ENCODE measurements around the gene ATAD1. TPM values are rescaled to one million over a fixed set of nuclear protein-coding genes. Genes with fewer than 3 reads are reported as not detected.
"Not testable (repeated sequence)": the region's sequence is repeated elsewhere in the genome, so short reads cannot be mapped to it uniquely, and the experiment has no call there.

ATAD1 gene
- total and polyA plus RNA-seq, 8 donors: 3.6 to 23.4 (median 16.0) TPM

GRCh38 chr10:87803831-87804230 lies 14.2 kb downstream of the ATAD1 start:
- DNase-seq (no peak), ATAC-seq (no peak), FAIRE-seq (no peak)
- no peak overlapping the region for H3K27ac ChIP-seq
- H3K4me3 ChIP-seq: no peak overlapping the region
- H3K4me1 ChIP-seq: no peaks in the 10 kb centered on the region
- TF ChIP-seq CTCF (IDR thresholded peaks at IDR 0.05): no peak
- H3K27me3 ChIP-seq: no peaks in the 10 kb centered on the region
- H3K9me3 ChIP-seq: no peaks in the 10 kb centered on the region
- intact Hi-C loops (cut with DNase I): no loop called here
- no peaks in the 10 kb centered on the region for H3K36me3 ChIP-seq

DNA sequence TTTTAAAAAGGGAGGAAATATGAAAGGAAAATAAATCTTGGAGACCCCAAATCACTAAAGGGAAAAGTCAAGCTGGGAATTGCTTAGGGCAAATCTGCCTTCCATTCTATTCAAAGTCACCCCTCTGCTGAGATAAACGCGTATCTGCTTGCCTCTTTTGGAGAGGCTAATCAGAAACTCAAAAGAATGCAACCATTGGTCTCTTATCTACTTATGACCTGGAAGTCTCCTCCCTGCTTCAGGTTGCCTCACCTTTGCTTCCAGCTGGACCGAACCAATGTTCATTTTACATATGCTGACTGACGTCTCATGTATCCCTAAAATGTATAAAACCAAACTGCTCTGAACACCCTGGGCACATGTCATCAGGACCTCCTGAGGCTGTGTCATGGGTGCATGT lies 14.7 kb downstream of the ATAD1 start:
- DNase-seq: no peak
- no peak for FAIRE-seq
- Histone ChIP-seq H3K4me3 (no peak overlapping the region), H3K36me3 (no peaks in the 10 kb centered on the region), H3K27ac (no peak overlapping the region), H3K9me3 (no peaks in the 10 kb centered on the region), H3K4me1 (no peaks in the 10 kb centered on the region), H3K27me3 (no peaks in the 10 kb centered on the region)
- no peak for TF ChIP-seq CTCF (IDR thresholded peaks at IDR 0.05)
- 95 to 99% methylated on average over 4 of the region's 4 CpGs for WGBS, 2 donors
- no peak for ATAC-seq
- intact Hi-C loops (cut with DNase I): no loop called here

GRCh38 chr10:87801813-87802435 lies 16.1 kb downstream of the ATAD1 start:
- H3K4me3 ChIP-seq; FAIRE-seq; H3K4me1 ChIP-seq; H3K36me3 ChIP-seq; DNase-seq; H3K27ac ChIP-seq; H3K9me3 ChIP-seq; H3K27me3 ChIP-seq; intact Hi-C loops (cut with DNase I); ATAC-seq: not testable (repeated sequence)
- 100% methylated on average over 1 of the region's 1 CpG for WGBS, 2 donors

GRCh38 chr10:87799860-87800259 lies 18.2 kb downstream of the ATAD1 start:
- Histone ChIP-seq H3K27ac (no peak overlapping the region), H3K27me3 (no peaks in the 10 kb centered on the region), H3K4me1 (no peaks in the 10 kb centered on the region), H3K9me3 (no peaks in the 10 kb centered on the region), H3K36me3 (no peaks in the 10 kb centered on the region), H3K4me3 (no peak overlapping the region)
- FAIRE-seq (peak; percentile 90), ATAC-seq (no peak), DNase-seq (no peak)
- intact Hi-C loops (cut with DNase I): no loop called here
- TF ChIP-seq CTCF (IDR thresholded peaks at IDR 0.05): no peak
- WGBS, 2 donors: 94 to 99% methylated on average over 1 of the region's 1 CpG

DNA sequence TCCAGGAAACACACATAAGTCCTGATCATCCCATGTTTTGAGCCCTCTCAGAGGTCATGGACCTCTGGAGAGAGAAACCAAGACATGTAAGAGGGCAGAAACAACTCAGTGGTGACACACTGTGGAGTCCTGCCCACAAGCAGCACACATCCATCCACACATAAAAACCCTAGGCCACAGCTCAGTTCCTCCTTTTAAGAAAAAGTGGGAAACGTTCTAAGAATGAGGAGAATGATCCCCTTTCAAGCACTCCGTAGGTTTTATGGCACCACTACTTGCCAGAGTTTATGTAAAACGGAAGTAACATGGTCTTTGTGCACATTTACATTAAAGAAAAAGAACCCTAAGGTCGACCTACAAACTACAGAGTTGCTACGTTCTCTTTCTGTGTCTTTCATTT lies 19.9 kb downstream of the ATAD1 start:
- ATAC-seq (no peak), DNase-seq (no peak), FAIRE-seq (no peak)
- no peak overlapping the region for H3K27ac ChIP-seq
- no peaks in the 10 kb centered on the region for H3K9me3 ChIP-seq
- intact Hi-C loops (cut with DNase I): no loop called here
- H3K4me3 ChIP-seq: no peak overlapping the region
- peaks cover 0 to 5% (median 0%) of the 10 kb centered on the region in 3 donors for H3K4me1 ChIP-seq
- no peaks in the 10 kb centered on the region for H3K36me3 ChIP-seq
- H3K27me3 ChIP-seq: no peaks in the 10 kb centered on the region
- WGBS, 2 donors: 92 to 97% methylated on average over 5 of the region's 5 CpGs
- no peak for TF ChIP-seq CTCF (IDR thresholded peaks at IDR 0.05)
